ENCODE data around the gene GPR85.
"Not testable (repeated sequence)": the region's sequence is repeated elsewhere in the genome, so short reads cannot be mapped to it uniquely, and the experiment has no call there.

Gene GPR85

GRCh38 chr7:113119429-113119828, 32.8 kb upstream of the GPR85 start:
- no peak for DNase-seq (ENCODE audit: low spot score)
- no peak for TF ChIP-seq CTCF (IDR thresholded peaks at IDR 0.05; ENCODE audit: extremely low read depth, missing control alignments)

GRCh38 chr7:113118074-113118959, 31.7 kb upstream of the GPR85 start, which contains the start of gene SMIM30:
Gene SMIM30, minus strand, starts transcription at chr7:113118554. Its CDS starts 976 bp downstream, at chr7:113117578.
- peak; percentile 83 for DNase-seq (ENCODE audit: low spot score)
- no peak for TF ChIP-seq CTCF (IDR thresholded peaks at IDR 0.05; ENCODE audit: extremely low read depth, missing control alignments)

GRCh38 chr7:113117374-113117774, 30.7 kb upstream of the GPR85 start:
- not testable (repeated sequence) for DNase-seq (ENCODE audit: low spot score)

- TF ChIP-seq CTCF (IDR thresholded peaks at IDR 0.05; ENCODE audit: extremely low read depth, missing control alignments) = no peak
- DNase-seq (ENCODE audit: low spot score) = no peak
Measured at GRCh38 chr7:113113912-113114311, 27.3 kb upstream of the GPR85 start.

- DNase-seq (ENCODE audit: low spot score) = no peak
- no peak for TF ChIP-seq CTCF (IDR thresholded peaks at IDR 0.05; ENCODE audit: extremely low read depth, missing control alignments)
Measured at GRCh38 chr7:113109718-113110117, 23.1 kb upstream of the GPR85 start.

GRCh38 chr7:113100121-113100603, 13.5 kb upstream of the GPR85 start:
- DNase-seq (ENCODE audit: low spot score) = no peak
- TF ChIP-seq CTCF (IDR thresholded peaks at IDR 0.05; ENCODE audit: extremely low read depth, missing control alignments) = no peak

- DNase-seq (ENCODE audit: low spot score) = no peak
- no peak for TF ChIP-seq CTCF (IDR thresholded peaks at IDR 0.05; ENCODE audit: extremely low read depth, missing control alignments)
Measured at GRCh38 chr7:113099284-113099919, 12.8 kb upstream of the GPR85 start.
